Sigmoid colon (tissue), 4 donors: ENCODE results near the gene PELO.

Experiments
- CTCF ChIP-seq, 4 experiments: fragments of 450-650 bp in 3 of 4; fragments of 200-600 bp in 1 of 4; IDR thresholded peaks; one replicate each; pipeline ENCODE4 v1.5.1; 2016 to 2019; ENCODE audit warnings: antibody characterized with exemption in 4 of 4, mild to moderate bottlenecking in 3 of 4, moderate library complexity in 2 of 4
- POLR2A ChIP-seq, 2 donors: fragments of 450-650 bp; IDR thresholded peaks; one replicate each; pipeline ENCODE4 v1.6.1; 2016; ENCODE audit warnings: antibody characterized with exemption in 2 of 2, mild to moderate bottlenecking in 2 of 2, moderate library complexity in 2 of 2
- POLR2AphosphoS5 ChIP-seq, 4 donors: sonication (generic); formaldehyde crosslinking; IDR thresholded peaks; one replicate each; pipeline ENCODE4 v1.6.1; 2017; ENCODE audit warnings: antibody characterized with exemption in 4 of 4

GRCh38 chr5:52759331-52759730, 28.4 kb upstream of the PELO start:
- TF ChIP-seq CTCF (IDR thresholded peaks at IDR 0.05) (no peak), POLR2A (IDR thresholded peaks at IDR 0.05) (no peak), POLR2AphosphoS5 (IDR thresholded peaks at IDR 0.05) (no peak)
